Activated CD4-positive, alpha-beta T cell treated with anti-CD3 and anti-CD28 coated beads, Interleukin-2, amount 10 ng/mL, durations not matched to agents 7 days and 5 days (primary cell): ENCODE measurements around the gene NAV2. TPM values are rescaled to one million over a fixed set of nuclear protein-coding genes. Genes with fewer than 3 reads are reported as not detected.
A peak's percentile ranks its signal among the peaks of the same experiment; 100 is the strongest.

Experiments used
- CTCF ChIA-PET: fragments of 350-600 bp; sonication (Branson Sonifier 250); formaldehyde crosslinking; loops from one replicate; lab custom pipeline; 2021; ENCODE audit warnings: antibody characterized with exemption; lab: Charles Lee
- POLR2A ChIA-PET: fragments of 350-600 bp; sonication (Branson Sonifier 250); formaldehyde crosslinking; loops from one replicate; lab custom pipeline; 2021; ENCODE audit warnings: antibody characterized with exemption; lab: Charles Lee
- DNase-seq: peaks from one replicate; pipeline ENCODE4 v3.0.0-alpha.2; 2020
- H3K27ac Mint-ChIP-seq: one replicate; pipeline ENCODE4 v1.8.0; 2021; ENCODE audit warnings: mild to moderate bottlenecking, moderate library complexity, mixed read lengths
- H3K27me3 Mint-ChIP-seq: one replicate; pipeline ENCODE4 v1.8.0; 2021; ENCODE audit warnings: mixed read lengths
- H3K36me3 Mint-ChIP-seq: one replicate; pipeline ENCODE4 v1.8.0; 2021; ENCODE audit warnings: low read depth, mixed read lengths
- H3K4me1 Mint-ChIP-seq: one replicate; pipeline ENCODE4 v1.8.0; 2021; ENCODE audit warnings: mixed read lengths
- H3K4me3 Mint-ChIP-seq: one replicate; pipeline ENCODE4 v1.8.0; 2021; ENCODE audit warnings: mild to moderate bottlenecking, moderate library complexity, mixed read lengths
- H3K9me3 Mint-ChIP-seq: one replicate; pipeline ENCODE4 v1.8.0; 2021; ENCODE audit warnings: mixed read lengths
- total RNA-seq, 2 experiments: library from RNA; stranded (reverse); gene quantifications; one replicate each; pipeline ENCODE4 v1.2.3, GENCODE V29; 2021

The NAV2 gene
- total RNA-seq, 2 experiments from 2014 or later = 0.29 to 1.1 TPM

DNA sequence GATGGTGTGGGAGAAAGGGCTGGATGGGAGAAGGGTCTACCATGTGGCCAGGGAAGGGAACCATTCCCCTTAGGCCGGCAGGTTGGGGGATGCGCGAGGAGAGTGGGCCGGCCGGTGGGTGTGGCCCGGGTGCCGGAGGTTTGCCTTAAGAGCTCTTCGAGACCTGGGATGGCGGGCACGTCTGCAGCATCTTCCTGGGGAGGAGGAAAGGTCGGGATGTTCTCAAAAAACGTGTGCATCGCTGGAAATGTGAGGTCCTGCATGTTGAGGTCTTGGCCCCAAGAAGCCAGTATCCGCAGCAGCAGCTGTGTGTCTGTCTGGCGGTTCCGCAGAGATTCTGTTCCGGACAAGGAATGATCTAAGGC is 1.4 kb downstream of the NAV2 start:
- Mint-ChIP-seq H3K36me3 (no peaks in the 10 kb centered on the region), H3K4me3 (peak overlapping the region; percentile 45), H3K9me3 (no peaks in the 10 kb centered on the region), H3K27ac (no peak overlapping the region), H3K27me3 (peaks cover 59% of the 10 kb centered on the region), H3K4me1 (peaks cover 26% of the 10 kb centered on the region)
- POLR2A ChIA-PET = no interaction called here
- CTCF ChIA-PET = interaction anchor here (1.2 kb wide), 1 partner anchor 10 kb away, joined by 6 read pairs; no protein-coding TSS in a partner anchor
- no peak for DNase-seq

DNA sequence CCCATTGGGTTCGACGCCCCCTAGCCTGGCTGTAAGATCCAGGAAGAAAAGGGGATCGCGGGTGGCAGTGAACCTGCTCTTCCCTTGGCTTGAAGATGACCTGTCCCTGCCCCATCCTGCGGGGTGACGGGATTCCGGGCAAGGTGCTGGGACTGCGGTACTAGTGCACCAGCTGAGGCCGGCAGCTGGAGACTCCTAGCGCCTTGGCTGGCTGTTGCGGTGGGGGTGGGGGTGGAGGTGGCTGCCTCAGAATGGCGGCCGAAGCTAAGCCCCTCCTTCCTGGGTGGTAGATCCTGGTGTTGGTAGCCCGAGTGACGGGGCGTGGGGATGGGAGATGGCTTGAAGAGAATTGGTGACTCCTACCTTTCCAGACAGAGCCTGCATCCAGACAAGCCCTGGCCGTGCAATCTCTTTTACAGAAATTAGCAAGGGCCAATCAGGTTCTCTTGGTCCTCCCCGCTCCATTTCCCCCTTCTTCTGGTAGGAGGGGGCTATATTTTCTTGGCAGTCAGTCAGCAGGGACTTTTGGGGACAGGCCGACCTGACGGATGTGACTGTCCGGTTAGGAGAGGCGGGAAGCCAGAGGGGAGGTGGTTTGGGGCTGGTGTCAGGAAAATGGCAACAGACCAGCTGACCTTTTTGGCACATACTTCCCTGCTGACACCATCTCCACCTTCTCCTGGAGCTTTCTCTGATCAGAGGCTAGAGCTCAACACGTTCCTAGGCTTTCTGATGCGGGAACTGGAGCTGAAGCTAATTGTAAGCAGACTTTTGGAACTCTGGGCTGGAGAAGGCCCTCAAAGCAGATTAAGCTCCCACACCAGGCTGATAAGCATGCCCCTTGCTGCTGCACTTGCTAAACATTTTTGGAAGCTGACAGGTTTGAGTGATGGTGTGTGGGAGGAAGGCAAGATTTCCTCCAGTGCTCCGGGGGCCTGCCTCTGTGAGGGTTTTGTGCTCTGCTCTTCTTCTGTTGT is 2.0 kb downstream of the NAV2 start:
- peaks cover 26% of the 10 kb centered on the region for H3K4me1 Mint-ChIP-seq
- no peak overlapping the region for H3K27ac Mint-ChIP-seq
- ChIA-PET POLR2A (no interaction called here), CTCF (interaction anchor here (1.2 kb wide), 1 partner anchor 9 kb away, joined by 6 read pairs; no protein-coding TSS in a partner anchor)
- DNase-seq = no peak
- H3K4me3 Mint-ChIP-seq = no peak overlapping the region
- H3K9me3 Mint-ChIP-seq = no peaks in the 10 kb centered on the region
- no peaks in the 10 kb centered on the region for H3K36me3 Mint-ChIP-seq
- peaks cover 58% of the 10 kb centered on the region for H3K27me3 Mint-ChIP-seq

DNA sequence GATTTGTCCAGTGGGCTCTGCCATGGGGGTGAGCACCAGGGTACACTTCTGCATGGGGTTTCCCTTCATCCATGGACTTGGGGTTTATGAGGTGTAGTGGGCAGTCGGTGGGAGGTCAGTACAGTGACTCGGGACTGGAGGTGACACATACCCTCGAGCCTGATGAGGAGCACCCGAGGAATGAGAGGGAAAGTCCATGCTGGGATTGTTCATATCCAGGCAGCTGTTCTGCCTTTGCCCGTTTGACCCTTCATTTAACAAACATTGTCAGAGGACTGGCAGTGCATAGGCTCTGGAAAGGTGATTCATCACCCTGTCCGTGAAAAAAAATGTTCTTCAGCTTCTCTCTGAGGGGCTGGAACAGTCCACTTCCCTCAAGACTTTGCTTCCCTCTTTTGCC is 2.7 kb downstream of the NAV2 start:
- Mint-ChIP-seq H3K4me1 (peaks cover 26% of the 10 kb centered on the region), H3K9me3 (no peaks in the 10 kb centered on the region), H3K27me3 (peaks cover 56% of the 10 kb centered on the region), H3K27ac (no peak overlapping the region), H3K4me3 (no peak overlapping the region), H3K36me3 (no peaks in the 10 kb centered on the region)
- CTCF ChIA-PET = no interaction called here
- no peak for DNase-seq
- POLR2A ChIA-PET = no interaction called here

DNA sequence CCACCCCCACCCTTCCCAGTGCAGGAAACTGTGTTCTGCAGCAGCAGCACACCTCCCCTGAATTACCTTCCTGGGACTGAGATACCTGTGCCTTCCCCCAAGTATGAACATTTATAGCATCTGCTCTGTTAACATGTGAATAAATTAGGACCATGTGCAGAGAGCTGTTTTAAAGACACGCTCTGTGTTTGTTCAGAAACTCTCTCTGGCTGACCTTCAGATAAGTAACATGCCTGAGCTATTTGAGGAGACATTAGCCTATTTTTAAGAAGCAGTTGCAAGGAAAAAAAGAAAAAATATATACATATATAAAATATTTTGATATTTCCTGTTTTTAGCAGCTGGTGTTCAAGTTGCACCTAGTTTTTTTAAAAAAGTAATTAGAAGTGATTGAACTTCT is 5.4 kb downstream of the NAV2 start:
- no peaks in the 10 kb centered on the region for H3K36me3 Mint-ChIP-seq
- H3K9me3 Mint-ChIP-seq = no peaks in the 10 kb centered on the region
- ChIA-PET CTCF (no interaction called here), POLR2A (no interaction called here)
- peaks cover 45% of the 10 kb centered on the region for H3K27me3 Mint-ChIP-seq
- no peak overlapping the region for H3K27ac Mint-ChIP-seq
- no peak for DNase-seq
- no peak overlapping the region for H3K4me3 Mint-ChIP-seq
- peaks cover 23% of the 10 kb centered on the region for H3K4me1 Mint-ChIP-seq

DNA sequence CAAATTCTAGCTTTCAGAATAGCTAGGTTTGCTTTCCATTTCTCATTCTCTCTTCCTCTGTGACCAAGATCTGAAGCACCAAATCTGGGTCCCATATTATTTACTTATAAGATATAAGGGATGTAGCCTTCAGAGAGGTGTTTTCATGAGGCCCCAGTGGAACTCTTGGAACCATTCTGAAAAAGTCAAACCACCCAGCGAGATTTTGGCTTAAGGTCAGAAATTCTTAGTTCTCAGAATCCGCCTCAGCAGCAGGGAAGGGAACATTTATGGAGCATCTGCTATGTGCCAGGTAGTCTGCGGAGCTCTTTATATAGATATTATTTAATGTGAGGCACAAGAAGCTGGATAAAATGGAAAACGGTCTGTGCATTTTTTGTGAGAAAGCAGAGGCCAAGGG is 6.3 kb downstream of the NAV2 start:
- CTCF ChIA-PET = no interaction called here
- peaks cover 39% of the 10 kb centered on the region for H3K27me3 Mint-ChIP-seq

DNA sequence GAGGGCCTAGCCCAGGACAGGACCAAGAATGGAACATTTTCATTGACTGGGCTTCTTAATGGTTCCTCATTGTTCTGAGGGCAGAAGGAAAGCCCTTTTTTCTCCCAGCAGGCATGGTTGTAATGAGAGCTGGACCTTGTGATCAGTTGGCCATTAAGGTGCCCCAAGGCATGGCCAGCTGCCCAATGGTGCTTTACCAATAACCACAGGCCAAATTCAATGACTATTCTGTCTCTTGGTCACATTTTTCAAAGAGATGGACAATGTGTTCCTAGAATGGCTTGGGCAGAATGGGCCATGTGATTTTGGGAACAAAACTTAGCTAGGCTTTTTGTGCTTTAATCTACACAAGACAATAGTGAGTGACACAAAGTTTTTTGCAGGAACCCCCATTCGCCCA is 7.3 kb downstream of the NAV2 start:
- Mint-ChIP-seq H3K27ac (no peak overlapping the region), H3K4me1 (peaks cover 28% of the 10 kb centered on the region), H3K4me3 (no peak overlapping the region), H3K9me3 (no peaks in the 10 kb centered on the region), H3K36me3 (no peaks in the 10 kb centered on the region), H3K27me3 (peaks cover 29% of the 10 kb centered on the region)
- POLR2A ChIA-PET = no interaction called here
- DNase-seq = no peak
- CTCF ChIA-PET = no interaction called here

More for the DNA sequence above, 6.3 kb downstream of the NAV2 start:
- no peak for DNase-seq
- H3K9me3 Mint-ChIP-seq = no peaks in the 10 kb centered on the region
- H3K4me3 Mint-ChIP-seq = no peak overlapping the region
- H3K4me1 Mint-ChIP-seq = peaks cover 27% of the 10 kb centered on the region
- H3K27ac Mint-ChIP-seq = no peak overlapping the region
- H3K36me3 Mint-ChIP-seq = no peaks in the 10 kb centered on the region
- POLR2A ChIA-PET = no interaction called here

DNA sequence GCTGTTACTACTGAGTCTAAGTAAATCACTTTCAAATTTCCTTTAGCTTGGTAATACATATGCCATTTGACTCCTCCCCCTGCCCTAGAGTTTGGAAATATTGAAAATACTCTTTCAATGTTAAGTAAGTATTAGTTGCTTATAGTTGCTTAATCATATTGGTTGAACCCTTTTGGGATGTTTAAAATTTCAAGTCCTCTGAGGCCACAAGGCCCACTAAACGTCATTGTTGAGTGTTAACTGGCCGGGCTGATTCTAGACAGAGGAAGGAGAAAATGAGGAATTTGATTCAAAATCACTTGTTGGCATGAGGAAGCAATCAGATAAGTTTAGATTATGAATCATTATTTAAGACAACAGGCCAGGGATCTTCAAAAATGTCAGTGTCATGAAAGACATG is 8.5 kb downstream of the NAV2 start:
- DNase-seq = no peak
- Mint-ChIP-seq H3K4me1 (peaks cover 27% of the 10 kb centered on the region), H3K27me3 (peaks cover 17% of the 10 kb centered on the region), H3K36me3 (no peaks in the 10 kb centered on the region), H3K27ac (no peak overlapping the region), H3K4me3 (no peak overlapping the region), H3K9me3 (no peaks in the 10 kb centered on the region)
- CTCF ChIA-PET = no interaction called here
- POLR2A ChIA-PET = no interaction called here

DNA sequence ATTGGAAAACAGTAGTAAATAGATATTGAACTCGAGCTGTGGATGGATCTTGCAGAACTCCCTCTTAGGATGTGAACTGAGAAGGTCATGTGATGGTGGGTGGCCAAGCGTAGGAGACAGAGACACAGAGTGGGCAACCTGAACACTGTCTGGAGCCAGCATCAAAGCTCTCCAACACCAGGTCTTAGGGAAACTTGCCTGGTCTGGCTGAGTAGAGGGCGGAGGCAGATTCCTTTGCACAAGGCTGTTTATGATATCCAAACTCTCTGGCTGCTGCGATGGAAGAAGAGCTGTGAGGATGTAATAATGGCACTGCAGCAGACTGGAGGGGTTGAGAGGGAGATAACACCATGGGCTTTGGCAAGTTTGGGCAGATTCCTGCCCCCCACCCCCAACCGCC is 10.1 kb downstream of the NAV2 start:
- no peaks in the 10 kb centered on the region for H3K36me3 Mint-ChIP-seq
- H3K4me3 Mint-ChIP-seq = no peak overlapping the region
- no peaks in the 10 kb centered on the region for H3K9me3 Mint-ChIP-seq
- peaks cover 27% of the 10 kb centered on the region for H3K4me1 Mint-ChIP-seq
- peaks cover 9% of the 10 kb centered on the region for H3K27me3 Mint-ChIP-seq
- DNase-seq = no peak
- H3K27ac Mint-ChIP-seq = peak overlapping the region; percentile 91
- POLR2A ChIA-PET = no interaction called here
- CTCF ChIA-PET = interaction anchor here (2.0 kb wide), 1 partner anchor 8 kb away, joined by 6 read pairs; no protein-coding TSS in a partner anchor

DNA sequence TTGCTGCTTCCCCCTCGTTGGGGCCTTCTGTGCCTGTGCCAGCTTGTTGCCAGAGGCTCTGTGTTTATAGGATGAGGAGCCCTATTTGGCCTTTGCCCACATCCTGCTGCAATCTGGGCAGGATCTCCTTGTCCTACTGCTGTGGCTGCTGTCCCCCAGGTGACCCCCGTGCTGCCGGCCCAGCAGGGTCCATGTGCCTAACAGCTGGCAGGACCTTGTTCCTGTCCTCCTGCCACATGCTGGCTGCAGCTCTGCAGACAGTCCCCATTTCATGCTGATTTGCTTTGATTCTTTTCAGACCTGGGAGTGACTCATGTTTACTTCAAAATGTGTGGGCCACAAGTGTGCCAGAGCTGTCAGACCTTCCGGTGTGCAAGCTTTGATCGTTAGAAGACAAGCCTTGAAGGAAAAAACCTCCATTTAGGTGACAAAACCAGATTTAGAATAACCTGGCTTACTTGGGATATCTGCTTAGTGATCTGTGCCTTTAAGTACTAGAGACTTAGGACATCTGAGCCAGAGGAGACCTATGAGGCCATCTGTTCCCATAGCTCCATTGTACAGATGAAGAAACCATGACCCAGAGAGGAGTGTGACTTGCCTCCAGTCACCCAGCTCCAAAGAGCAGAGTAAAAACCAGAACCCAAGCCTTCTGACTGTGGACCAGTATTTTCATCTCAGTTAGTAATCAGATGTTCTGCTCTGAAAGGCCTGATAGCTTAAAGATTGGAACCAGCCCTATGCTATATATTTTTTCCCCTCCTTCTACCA is 11.1 kb downstream of the NAV2 start:
- Mint-ChIP-seq H3K27ac (peak overlapping the region; percentile 91), H3K27me3 (peaks cover 7% of the 10 kb centered on the region), H3K4me1 (peaks cover 27% of the 10 kb centered on the region), H3K36me3 (no peaks in the 10 kb centered on the region), H3K4me3 (no peak overlapping the region), H3K9me3 (no peaks in the 10 kb centered on the region)
- peak; percentile 61 for DNase-seq
- ChIA-PET CTCF (interaction anchor here (0.9 to 2.2 kb wide), 3 partner anchors 9 to 16 kb away, joined by 3 to 6 read pairs (median 5); no protein-coding TSS in a partner anchor), POLR2A (no interaction called here)

DNA sequence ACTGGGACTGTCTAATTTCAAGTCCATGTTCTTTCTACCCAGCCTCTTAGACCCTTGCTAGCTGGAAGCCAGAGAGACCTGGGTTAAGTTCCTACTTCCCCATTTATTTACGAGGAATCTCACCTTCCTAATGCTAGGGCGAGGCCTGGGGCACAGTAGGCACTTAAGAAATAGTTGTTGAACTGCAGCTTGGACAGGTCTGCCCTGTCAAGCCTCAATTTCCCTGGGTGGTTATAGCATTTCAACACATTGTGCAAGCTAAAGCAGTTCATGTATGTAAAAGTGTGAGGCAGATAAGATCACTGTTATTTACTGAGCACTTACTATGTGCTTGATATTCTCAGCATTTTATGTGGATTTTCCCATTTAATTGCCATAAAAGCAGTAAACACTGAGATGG is 12.1 kb downstream of the NAV2 start:
- H3K27me3 Mint-ChIP-seq = peaks cover 5% of the 10 kb centered on the region
- CTCF ChIA-PET = interaction anchor here (1.2 to 2.2 kb wide), 3 partner anchors 10 to 12 kb away, joined by 4 to 6 read pairs (median 5); partner anchors contain the start of gene NAV2
- POLR2A ChIA-PET = no interaction called here

DNA sequence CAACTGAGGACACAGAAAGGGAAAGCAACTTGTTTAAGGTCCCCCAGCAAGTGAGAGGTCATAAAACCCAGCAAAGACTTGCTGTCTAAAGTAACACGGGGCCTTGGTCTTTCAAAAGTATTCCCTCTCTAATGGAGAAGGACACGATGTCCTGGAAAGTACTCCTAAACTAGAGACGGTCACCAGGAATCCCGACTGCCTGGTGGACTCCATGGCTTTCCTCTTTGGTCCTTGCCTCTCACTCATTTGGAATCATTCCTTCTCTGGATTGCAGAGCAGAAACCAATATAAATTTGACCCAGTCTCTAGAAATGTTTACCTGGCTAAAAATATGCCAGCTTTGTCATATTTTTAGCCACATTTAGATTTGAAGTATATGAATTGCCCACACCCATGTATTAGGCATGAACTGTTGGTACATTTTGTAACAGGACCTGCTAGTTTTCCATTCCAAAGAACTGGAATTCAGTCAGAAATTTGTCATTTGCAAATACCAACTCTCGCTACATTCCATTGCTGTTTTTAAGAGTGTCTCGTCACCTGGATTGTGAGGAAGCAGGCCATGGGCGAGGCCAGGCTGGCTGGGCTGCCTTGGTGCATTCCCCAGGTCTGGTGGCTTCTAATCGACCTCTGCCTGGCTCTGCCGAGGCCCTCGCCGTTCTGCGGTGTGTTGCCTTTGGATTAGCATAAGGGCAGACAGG is 12.9 kb downstream of the NAV2 start:
- Mint-ChIP-seq H3K4me3 (no peak overlapping the region), H3K36me3 (no peaks in the 10 kb centered on the region), H3K27me3 (peaks cover 5% of the 10 kb centered on the region), H3K4me1 (peaks cover 27% of the 10 kb centered on the region), H3K27ac (no peak overlapping the region), H3K9me3 (no peaks in the 10 kb centered on the region)
- CTCF ChIA-PET = interaction anchor here (1.2 to 2.2 kb wide), 2 partner anchors 10 to 13 kb away, joined by 4 to 5 read pairs; partner anchors contain the start of gene NAV2
- DNase-seq = no peak
- POLR2A ChIA-PET = no interaction called here

More for the DNA sequence above, 12.1 kb downstream of the NAV2 start:
- Mint-ChIP-seq H3K36me3 (no peaks in the 10 kb centered on the region), H3K9me3 (no peaks in the 10 kb centered on the region), H3K27ac (no peak overlapping the region), H3K4me1 (peaks cover 27% of the 10 kb centered on the region), H3K4me3 (no peak overlapping the region)
- no peak for DNase-seq

DNA sequence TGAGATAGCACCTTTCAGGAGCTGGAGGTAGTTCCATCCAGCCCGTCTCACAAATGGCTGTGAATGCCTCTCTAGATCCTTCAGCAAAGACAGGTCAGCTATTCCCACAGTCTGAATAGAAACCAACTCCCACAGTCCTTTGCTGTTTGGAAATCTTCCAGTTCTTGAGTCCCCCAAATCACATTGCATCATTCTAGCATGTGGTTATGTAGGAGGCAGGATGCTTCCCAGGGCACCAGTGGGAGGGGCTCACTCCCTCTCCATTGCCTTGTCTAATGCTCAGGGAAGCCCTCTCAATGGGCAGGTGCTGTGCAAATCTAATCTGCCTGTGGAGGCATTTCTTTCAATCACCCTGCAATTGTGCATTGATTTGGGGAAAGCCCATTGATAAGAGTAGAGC is 14.6 kb downstream of the NAV2 start:
- POLR2A ChIA-PET = no interaction called here
- peaks cover 26% of the 10 kb centered on the region for H3K4me1 Mint-ChIP-seq
- no peaks in the 10 kb centered on the region for H3K9me3 Mint-ChIP-seq
- H3K27me3 Mint-ChIP-seq = peaks cover 5% of the 10 kb centered on the region
- no peak overlapping the region for H3K4me3 Mint-ChIP-seq
- CTCF ChIA-PET = interaction anchor here (0.8 kb wide), 1 partner anchor 8 kb away, joined by 4 read pairs; no protein-coding TSS in a partner anchor
- DNase-seq = no peak
- no peak overlapping the region for H3K27ac Mint-ChIP-seq
- no peaks in the 10 kb centered on the region for H3K36me3 Mint-ChIP-seq
